Parathyroid adenoma (tissue), 2 donors: ENCODE results near the gene LAMA5.

ENCODE experiments used
- H2AFZ ChIP-seq: fragments of 300-600 bp; sonication (generic); one replicate; pipeline ENCODE4 v1.7.0; 2017; ENCODE audit warnings: antibody characterized with exemption, mild to moderate bottlenecking
- H3K27ac ChIP-seq: fragments of 300-600 bp; sonication (generic); one replicate; pipeline ENCODE4 v1.7.0; 2017
- H3K27me3 ChIP-seq: fragments of 300-600 bp; sonication (generic); one replicate; pipeline ENCODE4 v1.7.0; 2017; ENCODE audit warnings: low read length; ENCODE audit not compliant: control insufficient read depth, insufficient read depth
- H3K36me3 ChIP-seq: fragments of 300-600 bp; sonication (generic); one replicate; pipeline ENCODE4 v1.7.0; 2017; ENCODE audit warnings: low read length; ENCODE audit not compliant: control insufficient read depth, insufficient read depth
- H3K4me1 ChIP-seq: fragments of 300-600 bp; sonication (generic); one replicate; pipeline ENCODE4 v1.7.0; 2017; ENCODE audit warnings: control low read depth
- H3K4me2 ChIP-seq: fragments of 300-600 bp; sonication (generic); one replicate; pipeline ENCODE4 v1.7.0; 2017; ENCODE audit warnings: low read length
- H3K4me3 ChIP-seq: fragments of 300-600 bp; sonication (generic); one replicate; pipeline ENCODE4 v1.7.0; 2017; ENCODE audit warnings: low read depth, low read length
- H3K79me2 ChIP-seq: fragments of 300-600 bp; sonication (generic); one replicate; pipeline ENCODE4 v1.7.0; 2017; ENCODE audit warnings: control low read depth
- H3K9ac ChIP-seq: fragments of 300-600 bp; sonication (generic); one replicate; pipeline ENCODE4 v1.7.0; 2017; ENCODE audit warnings: mild to moderate bottlenecking
- H3K9me3 ChIP-seq: fragments of 300-600 bp; sonication (generic); one replicate; pipeline ENCODE4 v1.7.0; 2017; ENCODE audit warnings: low read length; ENCODE audit not compliant: control insufficient read depth
- CTCF ChIP-seq: fragments of 300-600 bp; sonication (generic); IDR thresholded peaks from one replicate; pipeline ENCODE4 v1.7.0; 2017; ENCODE audit warnings: antibody characterized with exemption, mild to moderate bottlenecking
- donor health status: primary hyperparathyroidism.

LAMA5 gene

GRCh38 chr20:62292108-62292507 lies 75.0 kb downstream of the LAMA5 start:
- Histone ChIP-seq H3K4me1 (no peaks in the 10 kb centered on the region), H3K4me3 (no peak overlapping the region), H3K36me3 (no peaks in the 10 kb centered on the region), H2AFZ (no peak overlapping the region), H3K9me3 (no peaks in the 10 kb centered on the region), H3K27me3 (no peaks in the 10 kb centered on the region), H3K4me2 (no peak overlapping the region), H3K27ac (no peak overlapping the region), H3K79me2 (no peaks in the 10 kb centered on the region), H3K9ac (no peak overlapping the region)
- TF ChIP-seq CTCF, result no peak

GRCh38 chr20:62291251-62292066 lies 75.7 kb downstream of the LAMA5 start:
- Histone ChIP-seq H3K4me2 (no peak overlapping the region), H3K9ac (no peak overlapping the region)
- no peak for TF ChIP-seq CTCF

GRCh38 chr20:62289898-62290297 lies 77.2 kb downstream of the LAMA5 start:
- Histone ChIP-seq H3K9me3 (no peaks in the 10 kb centered on the region), H3K4me2 (no peak overlapping the region), H3K4me3 (no peak overlapping the region), H2AFZ (no peak overlapping the region), H3K79me2 (no peaks in the 10 kb centered on the region), H3K36me3 (no peaks in the 10 kb centered on the region), H3K9ac (no peak overlapping the region), H3K4me1 (no peaks in the 10 kb centered on the region), H3K27ac (no peak overlapping the region), H3K27me3 (no peaks in the 10 kb centered on the region)
- no peak for TF ChIP-seq CTCF

More at GRCh38 chr20:62291251-62292066, 75.7 kb downstream of the LAMA5 start:
- Histone ChIP-seq H3K9me3 (no peaks in the 10 kb centered on the region), H3K27ac (no peak overlapping the region), H3K4me3 (no peak overlapping the region), H3K79me2 (no peaks in the 10 kb centered on the region), H3K36me3 (no peaks in the 10 kb centered on the region), H3K4me1 (no peaks in the 10 kb centered on the region), H2AFZ (no peak overlapping the region), H3K27me3 (no peaks in the 10 kb centered on the region)

GRCh38 chr20:62289131-62289530 lies 78.0 kb downstream of the LAMA5 start:
- Histone ChIP-seq H3K9ac (no peak overlapping the region), H3K36me3 (no peaks in the 10 kb centered on the region), H3K27me3 (no peaks in the 10 kb centered on the region), H3K4me3 (no peak overlapping the region), H3K4me2 (no peak overlapping the region), H2AFZ (no peak overlapping the region), H3K9me3 (no peaks in the 10 kb centered on the region), H3K27ac (no peak overlapping the region), H3K4me1 (no peaks in the 10 kb centered on the region), H3K79me2 (no peaks in the 10 kb centered on the region)
- TF ChIP-seq CTCF, result no peak
